Neutrophil (primary cell): ENCODE results near the gene TOLLIP.

Experiments
- H3K27ac ChIP-seq: fragments of 200-600 bp; sonication (generic); 2 replicates; pipeline ENCODE4 v1.5.1; 2016; ENCODE audit warnings: mild to moderate bottlenecking, moderate library complexity
- H3K27me3 ChIP-seq: fragments of 200-600 bp; sonication (generic); 2 replicates; pipeline ENCODE4 v1.6.0; 2016; ENCODE audit warnings: mild to moderate bottlenecking
- H3K36me3 ChIP-seq: fragments of 200-600 bp; sonication (generic); 2 replicates; pipeline ENCODE4 v1.5.1; 2017
- H3K4me1 ChIP-seq, 2 experiments: fragments of 200-600 bp in 1 of 2; sonication (generic) in 1 of 2; 1 replicate in 1 of 2; 2 replicates in 1 of 2; pipeline versions ENCODE4 v1.5.1 to v1.6.1; 2013 to 2016; ENCODE audit warnings: low read depth in 1 of 2, low read length in 1 of 2, mild to moderate bottlenecking in 1 of 2, moderate library complexity in 1 of 2; ENCODE audit not compliant: control insufficient read depth in 1 of 2, insufficient read depth in 1 of 2
- H3K4me3 ChIP-seq, 2 experiments: fragments of 200-600 bp in 1 of 2; sonication (generic) in 1 of 2; 1 replicate in 1 of 2; 2 replicates in 1 of 2; pipeline ENCODE4 v1.5.1; 2013 to 2016; ENCODE audit warnings: low read depth in 1 of 2, low read length in 1 of 2, mild to moderate bottlenecking in 1 of 2, moderate library complexity in 1 of 2
- H3K9me3 ChIP-seq: fragments of 200-600 bp; sonication (generic); 2 replicates; pipeline ENCODE4 v1.5.1; 2016
- TF ChIP-seq, protein P1 (sequence below): fragments of 200-600 bp; sonication (generic); IDR thresholded peaks from 2 replicates; pipeline ENCODE4 v1.5.1; 2016; ENCODE audit warnings: antibody characterized with exemption

TOLLIP gene

DNA sequence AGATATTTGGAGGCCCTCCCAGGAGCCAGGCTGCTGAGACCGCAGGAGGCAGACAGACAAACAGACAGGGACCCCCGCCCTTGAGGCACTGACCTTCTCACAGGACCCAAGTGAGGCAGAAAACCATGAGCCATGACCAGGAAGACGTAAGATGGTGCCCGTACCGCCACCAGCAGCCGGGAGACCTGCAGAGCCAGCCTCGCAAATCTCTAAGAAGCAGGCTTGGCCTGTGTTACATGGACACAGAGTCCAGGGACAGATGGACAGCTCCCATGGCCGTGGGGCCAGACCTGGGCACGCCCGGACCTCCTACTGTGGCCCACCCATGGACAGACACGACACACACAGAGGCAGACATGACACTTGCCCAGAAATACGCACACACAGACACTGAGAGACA is 30.7 kb upstream of the TOLLIP start:
- Histone ChIP-seq H3K27me3 (peaks cover 23% of the 10 kb centered on the region), H3K27ac (no peak overlapping the region), H3K9me3 (no peaks in the 10 kb centered on the region), H3K4me1 (peaks cover 10 to 19% of the 10 kb centered on the region in 2 experiments), H3K36me3 (no peaks in the 10 kb centered on the region), H3K4me3 (no peak overlapping the region)
- TF ChIP-seq, protein P1, sequence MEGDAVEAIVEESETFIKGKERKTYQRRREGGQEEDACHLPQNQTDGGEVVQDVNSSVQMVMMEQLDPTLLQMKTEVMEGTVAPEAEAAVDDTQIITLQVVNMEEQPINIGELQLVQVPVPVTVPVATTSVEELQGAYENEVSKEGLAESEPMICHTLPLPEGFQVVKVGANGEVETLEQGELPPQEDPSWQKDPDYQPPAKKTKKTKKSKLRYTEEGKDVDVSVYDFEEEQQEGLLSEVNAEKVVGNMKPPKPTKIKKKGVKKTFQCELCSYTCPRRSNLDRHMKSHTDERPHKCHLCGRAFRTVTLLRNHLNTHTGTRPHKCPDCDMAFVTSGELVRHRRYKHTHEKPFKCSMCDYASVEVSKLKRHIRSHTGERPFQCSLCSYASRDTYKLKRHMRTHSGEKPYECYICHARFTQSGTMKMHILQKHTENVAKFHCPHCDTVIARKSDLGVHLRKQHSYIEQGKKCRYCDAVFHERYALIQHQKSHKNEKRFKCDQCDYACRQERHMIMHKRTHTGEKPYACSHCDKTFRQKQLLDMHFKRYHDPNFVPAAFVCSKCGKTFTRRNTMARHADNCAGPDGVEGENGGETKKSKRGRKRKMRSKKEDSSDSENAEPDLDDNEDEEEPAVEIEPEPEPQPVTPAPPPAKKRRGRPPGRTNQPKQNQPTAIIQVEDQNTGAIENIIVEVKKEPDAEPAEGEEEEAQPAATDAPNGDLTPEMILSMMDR, result no peak

DNA sequence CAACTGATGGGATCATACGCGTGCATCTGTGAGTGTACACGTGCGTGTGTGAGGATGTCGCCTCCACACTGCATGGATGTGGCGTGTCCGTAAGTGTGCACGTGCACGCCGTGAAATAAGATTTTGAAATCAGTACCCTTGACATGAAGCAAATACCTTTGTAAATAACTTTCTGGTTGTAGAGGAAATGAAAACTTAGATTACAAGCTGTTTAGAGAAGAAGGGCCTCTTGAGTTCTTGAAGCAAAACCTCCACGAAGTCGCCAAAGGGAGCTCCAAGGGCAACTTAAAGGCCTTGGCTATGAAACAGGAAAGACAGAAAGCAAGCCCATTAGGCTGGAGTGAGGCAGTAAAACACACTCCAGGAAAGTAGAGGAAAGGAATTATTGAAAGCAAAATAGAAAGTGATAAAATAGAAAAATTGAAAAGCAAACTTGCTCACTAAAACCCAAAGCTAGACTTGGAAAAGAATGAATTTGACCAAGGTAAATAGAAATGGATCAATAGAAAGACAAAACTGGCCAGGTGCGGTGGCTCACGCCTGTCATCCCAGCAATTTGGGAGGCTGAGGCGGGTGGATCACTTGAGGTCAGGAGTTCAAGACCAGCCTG is 29.7 kb upstream of the TOLLIP start:
- H3K36me3 ChIP-seq, result no peaks in the 10 kb centered on the region
- H3K4me3 ChIP-seq, result no peak overlapping the region
- no peaks in the 10 kb centered on the region for H3K9me3 ChIP-seq
- peaks cover 14 to 28% of the 10 kb centered on the region in 2 experiments for H3K4me1 ChIP-seq
- peaks cover 18% of the 10 kb centered on the region for H3K27me3 ChIP-seq
- TF ChIP-seq, protein P1, result no peak
- peak overlapping the region; percentile 42 for H3K27ac ChIP-seq

DNA sequence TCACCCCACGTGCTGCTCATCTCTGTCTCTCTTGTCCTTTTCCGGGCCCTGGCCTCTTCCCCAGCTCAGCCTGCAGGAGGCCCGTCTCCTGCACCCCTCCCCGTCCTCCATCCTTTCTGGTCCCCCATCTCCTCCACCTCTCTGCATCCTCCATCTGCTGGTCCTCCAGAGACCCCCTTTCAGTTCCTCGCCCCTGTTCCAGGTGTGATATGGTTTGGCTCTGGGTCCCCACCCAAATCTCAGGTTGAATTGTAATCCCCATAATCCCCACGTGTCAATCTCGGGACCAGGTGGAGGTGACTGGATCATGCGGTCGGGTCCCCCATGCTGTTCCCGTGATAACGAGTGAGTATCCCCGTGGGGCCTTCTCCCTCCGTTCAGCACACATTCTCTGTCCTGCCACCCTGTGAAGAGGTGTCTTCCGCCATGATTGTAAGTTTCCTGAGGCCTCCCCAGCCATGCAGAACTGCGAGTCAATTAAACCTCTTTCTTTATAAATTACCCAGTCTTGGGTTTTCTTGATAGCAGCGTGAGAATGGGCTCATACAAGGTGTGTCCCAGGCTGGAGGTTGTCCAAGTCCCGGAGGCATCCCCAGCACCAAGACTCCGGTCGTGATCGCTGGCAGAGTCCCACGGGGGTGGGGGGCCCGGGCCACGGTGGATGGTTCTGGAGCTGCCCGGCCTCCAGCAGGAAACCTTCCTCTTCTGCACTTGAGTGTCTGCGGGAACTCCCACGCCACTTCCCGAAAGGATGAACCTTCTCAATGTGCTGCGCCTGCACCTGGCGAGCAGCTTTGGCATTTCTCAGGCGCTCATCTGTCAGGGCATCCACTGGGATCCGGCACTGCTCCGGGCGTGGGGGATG is 29.0 kb upstream of the TOLLIP start:
- peaks cover 10% of the 10 kb centered on the region for H3K27me3 ChIP-seq
- H3K27ac ChIP-seq, result peak overlapping the region; percentile 42
- H3K4me1 ChIP-seq, result peaks cover 14 to 29% of the 10 kb centered on the region in 2 experiments
- no peak overlapping the region for H3K4me3 ChIP-seq
- TF ChIP-seq, protein P1, result no peak
- no peaks in the 10 kb centered on the region for H3K36me3 ChIP-seq
- no peaks in the 10 kb centered on the region for H3K9me3 ChIP-seq

DNA sequence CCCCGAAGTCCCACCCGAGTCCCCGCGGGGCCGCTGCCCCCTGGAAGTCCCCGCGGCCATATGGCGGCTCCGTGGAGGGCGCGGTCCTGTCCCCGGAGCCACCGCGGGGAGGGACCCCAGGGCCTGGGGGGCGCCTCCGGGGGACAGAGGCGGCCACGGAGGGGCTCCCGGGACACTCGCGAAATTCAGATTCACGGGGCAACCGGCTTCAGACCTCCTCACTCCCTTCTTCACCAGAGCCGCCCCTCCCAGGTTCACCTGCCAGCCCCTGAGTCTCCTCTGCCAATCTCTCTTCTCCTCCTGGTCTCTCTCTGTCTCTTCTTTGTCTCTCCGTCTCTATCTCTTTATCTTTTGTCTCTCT is 28.2 kb upstream of the TOLLIP start:
- peaks cover 3% of the 10 kb centered on the region for H3K27me3 ChIP-seq
- H3K9me3 ChIP-seq, result no peaks in the 10 kb centered on the region
- peak overlapping the region; percentile 68 for H3K27ac ChIP-seq
- H3K4me1 ChIP-seq, result peaks cover 14 to 29% of the 10 kb centered on the region in 2 experiments
- TF ChIP-seq, protein P1, result no peak
- H3K4me3 ChIP-seq, result no peak overlapping the region
- H3K36me3 ChIP-seq, result no peaks in the 10 kb centered on the region

DNA sequence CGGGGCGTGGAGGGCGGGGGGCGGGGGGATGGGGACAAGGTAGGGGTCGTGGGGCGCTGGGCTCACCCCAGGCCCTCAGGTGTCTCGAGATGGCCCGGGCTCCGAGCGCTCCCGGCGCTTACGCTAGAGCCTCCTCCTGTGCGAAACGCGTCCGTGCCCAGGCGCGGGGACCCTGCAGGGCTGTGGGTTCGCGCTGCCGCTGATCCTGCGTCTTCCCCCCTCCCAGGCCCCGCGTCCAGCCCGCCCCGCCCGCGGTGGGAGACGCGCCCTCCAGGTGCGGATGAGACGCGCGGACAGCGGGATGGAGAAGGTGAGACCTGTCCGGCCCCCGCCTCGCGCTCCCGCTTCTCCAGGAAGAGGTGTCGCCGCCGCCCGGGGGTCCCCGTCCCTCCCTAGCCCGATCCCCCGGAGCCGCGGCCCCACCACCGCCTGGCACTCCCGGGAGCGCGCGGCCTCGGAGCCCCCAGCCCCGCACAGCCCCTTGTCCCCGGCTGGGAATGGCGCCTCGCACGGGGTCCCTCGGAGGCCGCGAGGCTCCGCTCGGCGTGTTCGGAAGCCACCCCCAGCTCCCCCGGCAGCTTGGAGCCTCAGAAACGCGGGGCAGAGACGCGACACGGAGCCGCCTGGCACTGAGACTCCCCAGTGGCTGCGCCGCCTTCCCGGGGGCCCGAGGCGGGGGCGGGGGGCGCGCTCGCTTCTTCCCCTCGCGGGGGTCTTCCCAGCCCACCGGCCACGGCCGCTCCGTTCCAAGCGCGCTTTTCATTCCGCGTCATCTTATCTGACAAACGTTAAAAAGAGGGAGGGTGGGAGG is 27.6 kb upstream of the TOLLIP start:
- TF ChIP-seq, protein P1, result no peak
- no peaks in the 10 kb centered on the region for H3K36me3 ChIP-seq
- peaks cover 14 to 29% of the 10 kb centered on the region in 2 experiments for H3K4me1 ChIP-seq
- H3K27me3 ChIP-seq, result peaks cover 3% of the 10 kb centered on the region
- H3K27ac ChIP-seq, result peak overlapping the region; percentile 68
- H3K4me3 ChIP-seq, result peak overlapping the region in 1 of 2 experiments; percentile 50
- no peaks in the 10 kb centered on the region for H3K9me3 ChIP-seq
